GM12801 (cell line): ENCODE data around the gene B3GALT4.

Experiments
- TF ChIP-seq, protein P1 (sequence below): IDR thresholded peaks from one replicate; pipeline ENCODE4 v1.5.1; 2011; ENCODE audit warnings: control low read depth; ENCODE audit not compliant: insufficient read length; ENCODE audit errors: extremely low read depth

B3GALT4 gene

GRCh38 chr6:33313105-33313708 lies 36.3 kb downstream of the B3GALT4 start:
- TF ChIP-seq, protein P1, sequence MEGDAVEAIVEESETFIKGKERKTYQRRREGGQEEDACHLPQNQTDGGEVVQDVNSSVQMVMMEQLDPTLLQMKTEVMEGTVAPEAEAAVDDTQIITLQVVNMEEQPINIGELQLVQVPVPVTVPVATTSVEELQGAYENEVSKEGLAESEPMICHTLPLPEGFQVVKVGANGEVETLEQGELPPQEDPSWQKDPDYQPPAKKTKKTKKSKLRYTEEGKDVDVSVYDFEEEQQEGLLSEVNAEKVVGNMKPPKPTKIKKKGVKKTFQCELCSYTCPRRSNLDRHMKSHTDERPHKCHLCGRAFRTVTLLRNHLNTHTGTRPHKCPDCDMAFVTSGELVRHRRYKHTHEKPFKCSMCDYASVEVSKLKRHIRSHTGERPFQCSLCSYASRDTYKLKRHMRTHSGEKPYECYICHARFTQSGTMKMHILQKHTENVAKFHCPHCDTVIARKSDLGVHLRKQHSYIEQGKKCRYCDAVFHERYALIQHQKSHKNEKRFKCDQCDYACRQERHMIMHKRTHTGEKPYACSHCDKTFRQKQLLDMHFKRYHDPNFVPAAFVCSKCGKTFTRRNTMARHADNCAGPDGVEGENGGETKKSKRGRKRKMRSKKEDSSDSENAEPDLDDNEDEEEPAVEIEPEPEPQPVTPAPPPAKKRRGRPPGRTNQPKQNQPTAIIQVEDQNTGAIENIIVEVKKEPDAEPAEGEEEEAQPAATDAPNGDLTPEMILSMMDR = no peak

DNA sequence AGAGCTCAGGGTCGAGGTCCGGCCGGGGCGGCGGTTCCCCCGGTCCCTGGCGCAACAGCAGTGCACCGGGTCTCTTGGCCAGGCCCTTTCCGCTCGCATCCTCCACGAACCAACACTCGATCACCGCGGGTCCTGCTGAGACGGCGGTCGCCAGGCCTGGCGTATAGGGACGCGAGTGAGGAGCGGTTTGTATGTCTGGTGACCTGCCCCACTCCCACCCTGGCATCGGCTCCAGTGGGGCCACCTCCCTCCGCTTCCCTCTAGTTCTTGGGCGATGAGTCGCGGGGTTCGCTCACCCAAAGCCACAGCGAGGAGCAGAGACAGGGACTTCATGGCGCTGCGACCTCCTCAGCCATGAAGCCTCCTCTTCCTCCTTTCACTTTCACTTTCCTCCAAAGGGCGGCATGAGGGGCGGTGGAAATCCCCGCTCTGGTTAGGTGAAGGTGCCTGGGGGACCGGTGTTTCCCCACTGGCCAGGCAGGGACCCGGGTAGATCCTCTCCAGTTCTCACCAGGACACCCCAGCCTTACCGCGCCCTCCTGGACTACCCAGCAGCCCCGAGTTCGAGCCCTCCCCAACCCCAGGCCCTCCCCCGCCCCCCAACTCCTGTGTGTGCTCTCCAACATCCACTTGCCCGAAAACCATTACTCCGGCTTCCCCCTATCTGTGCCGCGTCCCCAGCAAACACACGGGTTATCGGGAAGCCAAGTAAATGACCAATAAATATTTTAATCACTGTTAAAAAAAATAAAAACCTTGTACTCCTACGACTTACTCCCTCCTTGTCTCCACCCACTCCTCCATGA lies 37.0 kb downstream of the B3GALT4 start, which contains the start of gene TAPBP:
Gene TAPBP (minus strand): TSS at position 370 of the 806 bp plus-strand sequence. CDS start 37 bp downstream, at position 333.
- TF ChIP-seq, protein P1 = no peak

DNA sequence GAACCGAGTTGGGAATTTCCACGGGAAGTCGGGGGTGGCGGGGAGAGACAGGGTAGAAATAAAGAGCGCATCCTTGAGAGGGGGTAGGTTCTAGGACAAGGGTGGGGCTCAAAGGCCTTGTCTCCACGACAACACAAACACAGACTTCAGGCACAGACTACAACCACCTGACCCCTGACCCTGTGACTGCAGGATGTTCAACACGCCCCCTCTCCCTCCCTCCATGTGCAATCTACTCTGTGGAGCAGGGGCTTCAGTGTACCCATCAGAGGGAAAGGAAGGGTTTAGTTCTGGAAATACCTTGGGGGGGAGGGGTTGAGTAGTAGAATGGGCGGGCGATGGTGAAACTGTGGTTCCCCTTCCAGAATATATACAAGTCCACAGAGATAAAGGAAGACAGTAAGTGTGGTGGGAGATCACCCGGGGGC lies 37.6 kb downstream of the B3GALT4 start:
- TF ChIP-seq, protein P1 = no peak

GRCh38 chr6:33314943-33315792 lies 38.2 kb downstream of the B3GALT4 start:
- TF ChIP-seq, protein P1 = no peak

- TF ChIP-seq, protein P1 = no peak
Measured at GRCh38 chr6:33315793-33316602, 39.1 kb downstream of the B3GALT4 start.

DNA sequence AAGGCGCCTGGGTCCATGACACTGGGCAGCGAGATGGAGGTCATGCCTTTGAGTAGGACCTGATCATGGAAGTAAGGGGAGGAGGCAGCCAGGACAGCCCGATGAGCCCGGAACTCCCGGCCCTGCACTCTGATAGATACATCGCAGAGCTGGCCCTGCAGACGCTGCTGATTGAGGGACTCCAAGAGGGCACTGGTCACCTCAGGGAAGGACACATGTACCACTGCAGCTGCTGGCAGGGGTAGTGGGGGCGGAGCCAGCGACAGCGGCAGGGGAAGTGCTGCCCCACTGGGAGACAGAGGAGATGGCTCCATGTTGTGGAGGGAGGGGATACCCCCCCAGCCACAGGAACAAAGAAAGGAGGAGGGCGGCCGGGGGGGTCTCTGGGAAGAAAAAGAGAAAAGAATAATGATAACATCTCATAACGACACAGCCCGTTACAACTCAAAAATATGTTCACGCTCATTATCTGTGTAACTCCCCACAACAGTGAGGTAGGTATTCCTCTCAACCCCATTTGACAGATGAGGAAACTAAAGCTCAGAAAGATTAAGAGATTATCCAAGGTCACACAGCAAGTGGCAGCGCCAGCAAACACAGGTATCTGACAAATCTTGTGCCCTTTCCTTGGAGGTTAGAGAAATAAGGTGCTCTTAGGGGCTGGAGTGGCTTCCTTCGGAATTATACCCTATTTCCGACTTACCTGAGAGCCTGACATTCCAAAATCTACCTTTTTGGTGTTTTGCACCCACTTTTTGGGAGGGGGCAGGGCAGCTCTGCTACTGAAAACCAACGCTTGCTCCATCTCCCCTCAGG lies 39.9 kb downstream of the B3GALT4 start:
- TF ChIP-seq, protein P1 = no peak
